HG03039 (cell line): ENCODE data around the gene ERGIC1.
"Not testable (repeated sequence)": the region's sequence is repeated elsewhere in the genome, so short reads cannot be mapped to it uniquely, and the experiment has no call there.

Source experiments
- ATAC-seq: cut with Tn5 transposase; IDR thresholded peaks from one replicate; pipeline ENCODE4 v1.9.1; 2021; ENCODE audit warnings: mild to moderate bottlenecking, moderate library complexity; ENCODE audit not compliant: unreplicated experiment

The ERGIC1 gene

GRCh38 chr5:172875505-172876279, 41.6 kb downstream of the ERGIC1 start:
- no peak for ATAC-seq

- ATAC-seq: no peak
Observed at GRCh38 chr5:172876578-172876977, 42.5 kb downstream of the ERGIC1 start.

- ATAC-seq: no peak
Observed at GRCh38 chr5:172877466-172878260, 43.6 kb downstream of the ERGIC1 start.

- no peak for ATAC-seq
Observed at GRCh38 chr5:172878585-172878932, 44.5 kb downstream of the ERGIC1 start.

GRCh38 chr5:172878933-172879752, 45.1 kb downstream of the ERGIC1 start:
- no peak for ATAC-seq

- peak; percentile 66 for ATAC-seq
Observed at GRCh38 chr5:172881691-172882370, 47.8 kb downstream of the ERGIC1 start.

- no peak for ATAC-seq
Observed at GRCh38 chr5:172883066-172883465, 49.0 kb downstream of the ERGIC1 start.

GRCh38 chr5:172885597-172886340, 51.7 kb downstream of the ERGIC1 start:
- ATAC-seq: no peak

GRCh38 chr5:172886476-172886875, 52.4 kb downstream of the ERGIC1 start:
- no peak for ATAC-seq

GRCh38 chr5:172886974-172887501, 53.0 kb downstream of the ERGIC1 start:
- ATAC-seq: no peak

GRCh38 chr5:172887692-172888091, 53.6 kb downstream of the ERGIC1 start:
- no peak for ATAC-seq

GRCh38 chr5:172890659-172891058, 56.6 kb downstream of the ERGIC1 start:
- ATAC-seq: no peak

- ATAC-seq: no peak
Observed at GRCh38 chr5:172891716-172892421, 57.8 kb downstream of the ERGIC1 start.

GRCh38 chr5:172892713-172893112, 58.7 kb downstream of the ERGIC1 start:
- ATAC-seq: no peak

- ATAC-seq: no peak
Observed at GRCh38 chr5:172894767-172895388, 60.8 kb downstream of the ERGIC1 start.

- no peak for ATAC-seq
Observed at GRCh38 chr5:172895549-172895948, 61.5 kb downstream of the ERGIC1 start.

GRCh38 chr5:172896465-172896864, 62.4 kb downstream of the ERGIC1 start:
- ATAC-seq: no peak

GRCh38 chr5:172897067-172897466, 63.0 kb downstream of the ERGIC1 start:
- not testable (repeated sequence) for ATAC-seq
